ENCODE data around the gene DNMT1.
A peak's percentile ranks its signal among the peaks of the same experiment; 100 is the strongest.

Gene DNMT1

GRCh38 chr19:10095948-10096614 lies 98.7 kb downstream of the DNMT1 start:
- POLR2A ChIA-PET: interaction anchor here (0.6 to 1.4 kb wide), 6 partner anchors 10 to 178 kb away, joined by 3 to 5 read pairs (median 4); partner anchors contain the start of genes EIF3G, P2RY11 and PPAN
- peak; percentile 96 for DNase-seq (ENCODE audit: extremely low spot score)
- CTCF ChIA-PET: interaction anchor here (1.0 to 9.6 kb wide), 5 partner anchors 12 to 154 kb away, joined by 4 to 163 read pairs (median 7); partner anchors contain the start of genes EIF3G, P2RY11 and PPAN
- no peak for TF ChIP-seq CTCF (IDR thresholded peaks at IDR 0.05; ENCODE audit: control extremely low read depth, extremely low read depth, low read depth, missing control alignments)

- no peak for DNase-seq (ENCODE audit: extremely low spot score)
- no peak for TF ChIP-seq CTCF (IDR thresholded peaks at IDR 0.05; ENCODE audit: control extremely low read depth, extremely low read depth, low read depth, missing control alignments)
- ChIA-PET CTCF (interaction anchor here (1.0 to 9.6 kb wide), 5 partner anchors 12 to 154 kb away, joined by 4 to 163 read pairs (median 7); partner anchors contain the start of genes EIF3G, P2RY11 and PPAN), POLR2A (interaction anchor here (0.6 to 1.4 kb wide), 6 partner anchors 10 to 178 kb away, joined by 3 to 5 read pairs (median 4); partner anchors contain the start of genes EIF3G, P2RY11 and PPAN)
Observed at GRCh38 chr19:10095622-10095947, 99.2 kb downstream of the DNMT1 start.

- ChIA-PET POLR2A (no interaction called here), CTCF (interaction anchor here (1.7 kb wide), 1 partner anchor 20 kb away, joined by 5 read pairs; no protein-coding TSS in a partner anchor)
- TF ChIP-seq CTCF (IDR thresholded peaks at IDR 0.05; ENCODE audit: control extremely low read depth, extremely low read depth, low read depth, missing control alignments): no peak
- DNase-seq (ENCODE audit: extremely low spot score): no peak
Observed at GRCh38 chr19:10093295-10094186, 101.2 kb downstream of the DNMT1 start.

- ChIA-PET CTCF (interaction anchor here (1.2 kb wide), 1 partner anchor 65 kb away, joined by 3 read pairs; no protein-coding TSS in a partner anchor), POLR2A (no interaction called here)
- no peak for TF ChIP-seq CTCF (IDR thresholded peaks at IDR 0.05; ENCODE audit: control extremely low read depth, extremely low read depth, low read depth, missing control alignments)
- DNase-seq (ENCODE audit: extremely low spot score): no peak
Observed at GRCh38 chr19:10092648-10093294, 102.0 kb downstream of the DNMT1 start.

- ChIA-PET CTCF (interaction anchor here (1.2 kb wide), 1 partner anchor 64 kb away, joined by 3 read pairs; no protein-coding TSS in a partner anchor), POLR2A (no interaction called here)
- TF ChIP-seq CTCF (IDR thresholded peaks at IDR 0.05; ENCODE audit: control extremely low read depth, extremely low read depth, low read depth, missing control alignments): no peak
- DNase-seq (ENCODE audit: extremely low spot score): no peak
Observed at GRCh38 chr19:10091895-10092641, 102.7 kb downstream of the DNMT1 start.
